Skeletal muscle satellite cell (primary cell): ENCODE measurements around the gene AJAP1.

Source experiments
- H3K27me3 ChIP-seq: 2 replicates; pipeline ENCODE4 v1.7.0; 2013; ENCODE audit warnings: low read length; ENCODE audit not compliant: control insufficient read depth, insufficient read depth
- H3K36me3 ChIP-seq: 2 replicates; pipeline ENCODE4 v1.7.0; 2013; ENCODE audit warnings: mild to moderate bottlenecking, control low read depth, low read length; ENCODE audit not compliant: insufficient read depth
- H3K4me1 ChIP-seq: 2 replicates; pipeline ENCODE4 v1.7.0; 2013; ENCODE audit warnings: low read length; ENCODE audit not compliant: control insufficient read depth, insufficient read depth
- H3K4me2 ChIP-seq: 2 replicates; pipeline ENCODE4 v1.7.0; 2013; ENCODE audit warnings: mild to moderate bottlenecking, low read length
- H3K4me3 ChIP-seq: 2 replicates; pipeline ENCODE4 v1.7.0; 2013; ENCODE audit warnings: low read length
- H3K9ac ChIP-seq: 2 replicates; pipeline ENCODE4 v1.7.0; 2013; ENCODE audit warnings: mild to moderate bottlenecking, low read depth, low read length, moderate library complexity
- H3K9me3 ChIP-seq: replicated peaks from 2 replicates; pipeline ENCODE4 v1.7.0; 2013; ENCODE audit warnings: mild to moderate bottlenecking, control low read depth, low read length

The AJAP1 gene

DNA sequence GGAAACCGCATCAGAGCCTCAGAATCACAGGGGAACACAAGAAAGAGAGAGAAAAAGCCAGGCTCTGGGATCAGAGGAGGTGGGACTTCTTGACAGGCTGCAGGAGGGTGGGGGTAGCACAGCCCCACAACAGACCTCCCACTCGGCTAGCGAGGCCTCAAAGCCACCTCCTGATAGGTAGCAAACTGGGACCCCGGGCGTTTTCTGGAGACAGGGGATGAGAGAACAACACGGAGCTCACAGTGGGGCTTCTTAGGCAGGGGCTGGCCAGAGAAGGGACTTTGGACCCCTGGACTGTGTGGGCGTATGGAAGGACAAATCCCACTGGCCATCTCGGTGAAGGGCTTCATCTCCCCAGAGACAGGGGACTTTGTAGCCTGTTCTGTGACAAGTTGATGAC, 116.3 kb downstream of the AJAP1 start:
- no peak overlapping the region for H3K4me2 ChIP-seq
- H3K9ac ChIP-seq = no peak overlapping the region
- H3K9me3 ChIP-seq = peaks cover 28% of the 10 kb centered on the region
- no peaks in the 10 kb centered on the region for H3K4me1 ChIP-seq
- H3K4me3 ChIP-seq = no peak overlapping the region
- no peaks in the 10 kb centered on the region for H3K27me3 ChIP-seq
- no peaks in the 10 kb centered on the region for H3K36me3 ChIP-seq

DNA sequence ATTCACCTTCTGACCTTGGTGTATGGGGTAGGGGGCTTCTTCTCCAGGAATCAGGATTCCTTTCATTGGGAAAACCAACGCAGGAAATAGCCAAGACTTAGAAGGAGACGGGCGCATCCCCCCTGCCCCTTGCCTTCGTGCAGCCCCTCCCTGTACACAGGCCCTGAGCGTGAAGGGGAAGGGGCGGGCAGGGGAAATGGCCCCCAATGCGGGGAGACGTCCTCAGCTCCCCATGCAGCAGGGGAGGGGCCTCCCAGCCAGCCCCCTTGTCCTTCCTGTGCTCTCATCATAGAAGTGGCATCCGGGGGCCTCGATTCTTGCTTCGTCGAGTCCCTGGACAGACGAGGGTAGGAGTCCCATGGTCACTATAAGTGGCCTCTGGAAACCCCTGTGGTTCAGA, 116.9 kb downstream of the AJAP1 start:
- Histone ChIP-seq H3K27me3 (no peaks in the 10 kb centered on the region), H3K9ac (no peak overlapping the region), H3K4me2 (no peak overlapping the region), H3K4me3 (no peak overlapping the region), H3K4me1 (no peaks in the 10 kb centered on the region), H3K9me3 (peaks cover 33% of the 10 kb centered on the region), H3K36me3 (no peaks in the 10 kb centered on the region)

DNA sequence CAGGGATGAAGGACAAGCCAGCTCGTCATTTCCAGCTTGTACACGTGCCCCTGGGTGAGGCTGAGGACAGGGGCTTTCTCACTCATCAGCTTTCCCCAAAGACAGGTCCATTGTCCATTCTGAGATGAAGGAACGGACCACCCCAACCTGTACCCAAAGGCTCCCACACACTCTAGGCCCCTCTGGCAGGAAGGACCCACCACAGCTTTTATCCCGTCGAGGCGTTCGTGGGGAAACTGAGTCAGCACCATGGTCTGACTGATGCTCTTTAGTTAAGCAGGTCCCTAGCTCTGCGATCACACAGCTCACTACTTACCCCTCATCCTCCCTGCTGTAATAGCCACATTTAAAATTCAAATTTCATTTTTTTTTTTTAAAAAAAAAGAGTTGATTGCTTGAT, 117.3 kb downstream of the AJAP1 start:
- H3K9ac ChIP-seq = no peak overlapping the region
- H3K27me3 ChIP-seq = no peaks in the 10 kb centered on the region
- no peak overlapping the region for H3K4me2 ChIP-seq
- H3K36me3 ChIP-seq = no peaks in the 10 kb centered on the region
- no peaks in the 10 kb centered on the region for H3K4me1 ChIP-seq
- no peak overlapping the region for H3K4me3 ChIP-seq
- H3K9me3 ChIP-seq = peaks cover 33% of the 10 kb centered on the region

DNA sequence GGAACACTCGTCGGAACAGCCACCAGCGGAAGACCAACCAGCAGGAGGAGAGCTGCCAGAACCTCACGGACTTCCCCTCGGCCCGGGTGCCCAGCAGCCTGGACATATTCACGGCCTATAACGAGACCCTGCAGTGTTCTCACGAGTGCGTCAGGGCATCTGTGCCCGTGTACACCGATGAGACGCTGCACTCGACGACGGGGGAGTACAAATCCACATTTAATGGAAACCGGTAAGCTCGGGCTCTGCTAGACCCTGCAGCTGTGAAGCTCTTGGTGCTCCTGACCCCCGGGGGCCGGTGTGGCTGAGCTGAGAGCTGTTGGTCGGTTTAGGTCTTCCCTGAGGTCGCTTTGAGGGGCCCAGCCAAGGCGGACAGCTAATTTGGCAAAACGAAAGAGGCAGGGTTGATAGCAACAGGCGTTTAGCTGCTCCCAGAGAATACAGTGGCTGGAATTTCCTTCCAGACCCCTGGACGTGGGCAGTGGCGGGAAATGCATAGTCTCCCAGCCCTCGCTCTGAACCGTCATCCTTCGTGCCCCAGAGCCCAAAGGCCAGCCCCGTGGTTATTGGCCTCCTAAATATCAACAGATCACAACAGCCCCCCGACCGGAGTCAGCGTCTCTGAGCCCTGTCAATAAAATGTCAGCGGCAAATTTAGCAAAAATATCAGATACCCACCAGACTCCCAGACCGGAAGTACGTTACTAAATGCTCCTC, 118.0 kb downstream of the AJAP1 start:
- Histone ChIP-seq H3K9me3 (peaks cover 34% of the 10 kb centered on the region), H3K4me3 (no peak overlapping the region), H3K36me3 (no peaks in the 10 kb centered on the region)

DNA sequence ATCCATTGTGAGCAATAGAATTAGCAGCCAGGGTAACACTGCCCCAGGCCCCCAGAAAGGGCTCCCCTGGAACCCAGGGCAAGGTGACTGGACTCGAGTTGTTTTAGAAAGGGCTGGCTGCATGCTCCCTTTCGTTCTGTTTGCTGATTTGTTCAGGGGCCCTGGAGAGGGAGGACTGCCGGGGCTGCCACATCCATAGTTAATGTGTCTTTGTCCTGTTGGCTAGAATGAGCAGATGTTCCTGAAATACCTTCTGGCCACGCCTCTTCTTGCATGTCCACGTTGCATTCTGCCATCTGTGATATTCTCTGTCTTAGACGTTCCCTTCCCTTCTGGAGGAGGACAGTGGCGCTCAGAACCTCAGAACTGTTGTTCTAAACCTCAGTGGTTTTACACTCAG, 118.8 kb downstream of the AJAP1 start:
- H3K36me3 ChIP-seq = no peaks in the 10 kb centered on the region
- H3K4me3 ChIP-seq = no peak overlapping the region
- H3K4me1 ChIP-seq = no peaks in the 10 kb centered on the region
- peaks cover 36% of the 10 kb centered on the region for H3K9me3 ChIP-seq
- no peak overlapping the region for H3K9ac ChIP-seq
- no peak overlapping the region for H3K4me2 ChIP-seq
- no peaks in the 10 kb centered on the region for H3K27me3 ChIP-seq

More for the DNA sequence above, 118.0 kb downstream of the AJAP1 start:
- Histone ChIP-seq H3K27me3 (no peaks in the 10 kb centered on the region), H3K4me2 (no peak overlapping the region), H3K4me1 (no peaks in the 10 kb centered on the region), H3K9ac (no peak overlapping the region)

DNA sequence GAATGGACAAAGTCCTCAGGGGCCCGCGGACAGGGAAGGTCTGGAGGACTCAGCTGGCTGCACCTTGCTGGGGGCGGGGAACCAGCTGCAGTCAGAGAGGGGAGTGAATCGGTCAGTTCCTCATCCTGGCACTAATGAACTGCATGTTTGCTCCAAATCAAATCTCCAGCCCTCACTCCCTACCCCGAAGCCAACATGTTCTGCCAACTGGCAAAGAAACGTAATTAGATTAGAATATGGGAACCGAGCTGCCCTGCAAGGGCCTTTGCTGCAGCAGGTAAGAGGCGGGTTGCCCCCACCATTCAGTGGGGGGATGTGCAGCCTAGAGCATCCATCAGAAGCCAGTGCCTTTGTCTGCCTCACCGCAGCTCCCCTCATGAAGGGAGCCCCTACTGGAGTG, 121.1 kb downstream of the AJAP1 start:
- Histone ChIP-seq H3K4me3 (no peak overlapping the region), H3K36me3 (no peaks in the 10 kb centered on the region), H3K9ac (no peak overlapping the region), H3K9me3 (peaks cover 36% of the 10 kb centered on the region), H3K4me1 (no peaks in the 10 kb centered on the region), H3K27me3 (no peaks in the 10 kb centered on the region), H3K4me2 (no peak overlapping the region)

DNA sequence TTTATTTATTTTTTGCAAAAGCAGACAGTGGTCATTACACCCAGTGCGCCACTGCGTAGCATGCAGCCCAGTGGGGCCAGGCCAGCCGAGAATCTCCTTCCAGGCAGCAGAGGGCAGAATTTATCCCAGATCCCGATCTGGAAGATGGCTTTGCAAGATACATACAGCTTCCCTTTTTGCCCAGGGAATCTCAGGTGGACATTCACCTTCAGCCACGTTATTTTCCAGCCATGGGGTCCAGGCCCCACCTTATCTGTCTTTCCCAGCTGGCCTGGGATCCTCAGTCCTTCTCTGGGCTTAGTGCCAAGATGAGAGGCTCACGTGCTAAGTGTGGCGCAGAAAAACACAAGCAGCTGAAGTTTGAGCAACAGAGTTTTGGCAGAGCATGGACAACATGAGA, 123.6 kb downstream of the AJAP1 start:
- Histone ChIP-seq H3K4me2 (no peak overlapping the region), H3K4me3 (no peak overlapping the region), H3K9ac (no peak overlapping the region), H3K27me3 (no peaks in the 10 kb centered on the region), H3K4me1 (no peaks in the 10 kb centered on the region), H3K9me3 (peaks cover 40% of the 10 kb centered on the region), H3K36me3 (no peaks in the 10 kb centered on the region)

DNA sequence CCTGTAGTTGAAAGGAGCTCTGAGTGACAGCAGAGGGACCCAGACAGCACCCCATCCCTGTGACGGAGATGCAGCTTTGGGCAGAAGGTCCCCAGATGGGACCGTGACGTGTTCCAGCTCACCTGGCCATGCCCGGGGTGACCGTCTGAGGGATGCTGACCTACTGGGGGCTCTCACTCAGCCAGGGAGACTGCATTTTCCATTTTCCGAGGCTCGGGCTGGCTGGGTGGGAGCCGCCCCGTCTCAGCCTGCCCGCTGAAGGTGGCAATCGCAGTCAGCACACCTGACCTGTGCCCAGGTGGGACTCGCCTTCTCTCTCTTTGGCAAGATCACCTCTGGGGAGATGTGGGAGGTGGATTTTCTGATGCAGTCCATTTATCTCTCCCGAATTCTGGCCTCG, 127.2 kb downstream of the AJAP1 start:
- no peaks in the 10 kb centered on the region for H3K4me1 ChIP-seq
- H3K4me3 ChIP-seq = no peak overlapping the region
- H3K9me3 ChIP-seq = peaks cover 45% of the 10 kb centered on the region
- H3K27me3 ChIP-seq = no peaks in the 10 kb centered on the region
- no peak overlapping the region for H3K4me2 ChIP-seq
- no peak overlapping the region for H3K9ac ChIP-seq
- no peaks in the 10 kb centered on the region for H3K36me3 ChIP-seq

DNA sequence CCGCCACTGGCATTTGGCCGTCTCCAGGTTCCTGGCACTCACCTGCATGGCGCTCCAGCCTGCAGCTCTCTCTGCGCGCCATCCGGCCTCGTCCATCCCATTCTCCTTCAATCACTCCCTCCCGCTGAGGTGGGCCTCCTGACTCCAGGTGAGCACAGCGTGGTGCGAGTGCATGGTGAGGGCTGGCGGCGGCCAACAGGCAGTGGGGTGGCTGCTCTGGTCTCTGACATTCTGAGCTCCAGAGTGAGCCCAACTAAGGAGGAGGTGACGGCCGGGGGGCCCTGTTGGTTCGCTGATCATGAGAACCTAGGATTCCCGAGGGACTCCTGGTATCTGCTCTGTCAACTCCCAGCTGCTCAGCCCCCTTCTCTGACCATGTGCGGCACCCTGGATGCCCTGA, 130.4 kb downstream of the AJAP1 start:
- no peak overlapping the region for H3K4me3 ChIP-seq
- no peaks in the 10 kb centered on the region for H3K27me3 ChIP-seq
- H3K9me3 ChIP-seq = peaks cover 51% of the 10 kb centered on the region
- no peaks in the 10 kb centered on the region for H3K4me1 ChIP-seq
- no peak overlapping the region for H3K4me2 ChIP-seq
- H3K36me3 ChIP-seq = no peaks in the 10 kb centered on the region
- H3K9ac ChIP-seq = no peak overlapping the region

DNA sequence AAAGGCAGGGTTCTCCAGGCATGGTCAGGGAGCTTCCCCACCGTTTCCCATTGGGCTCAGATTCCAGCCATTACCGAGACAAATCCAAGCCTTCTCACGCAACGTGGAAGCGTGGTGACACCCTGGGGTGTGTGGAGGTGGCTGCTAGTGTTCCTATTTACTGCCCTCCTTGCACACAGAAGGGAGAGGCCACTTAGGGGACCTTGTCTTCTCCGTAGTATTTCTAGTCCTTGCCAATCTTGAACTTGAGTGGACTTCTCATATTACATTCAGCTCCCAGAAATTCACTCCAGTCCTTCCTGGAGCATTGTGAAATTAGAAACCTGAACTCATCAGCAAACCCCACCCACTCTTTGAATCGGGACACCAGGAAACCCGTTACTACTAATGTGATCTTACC, 131.6 kb downstream of the AJAP1 start:
- H3K27me3 ChIP-seq = no peaks in the 10 kb centered on the region
- H3K9me3 ChIP-seq = peaks cover 47% of the 10 kb centered on the region
- H3K4me3 ChIP-seq = no peak overlapping the region
- H3K4me1 ChIP-seq = no peaks in the 10 kb centered on the region
- H3K36me3 ChIP-seq = no peaks in the 10 kb centered on the region
- H3K4me2 ChIP-seq = no peak overlapping the region
- no peak overlapping the region for H3K9ac ChIP-seq

DNA sequence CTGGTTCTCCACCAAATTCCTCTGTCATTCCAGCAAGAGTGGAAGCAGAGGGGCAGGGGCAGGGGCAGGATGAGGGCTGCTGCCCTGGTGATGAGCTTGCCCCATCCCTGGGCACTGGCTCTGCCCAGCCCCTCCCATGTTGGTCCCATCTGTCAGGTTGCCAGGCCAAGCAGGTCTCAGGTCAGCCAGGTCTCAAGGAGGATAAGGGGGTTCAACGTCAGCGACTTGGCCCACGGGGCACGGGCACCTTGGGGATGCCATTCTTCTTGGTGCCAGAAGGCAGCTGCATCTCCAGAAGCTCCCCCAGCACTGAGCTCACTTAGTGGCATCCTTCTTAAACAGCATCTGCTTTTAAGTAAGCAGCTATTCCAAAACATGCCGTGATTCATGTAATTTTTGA, 133.1 kb downstream of the AJAP1 start:
- Histone ChIP-seq H3K4me1 (no peaks in the 10 kb centered on the region), H3K4me2 (no peak overlapping the region), H3K9me3 (peaks cover 38% of the 10 kb centered on the region), H3K27me3 (no peaks in the 10 kb centered on the region), H3K4me3 (no peak overlapping the region), H3K36me3 (no peaks in the 10 kb centered on the region), H3K9ac (no peak overlapping the region)

DNA sequence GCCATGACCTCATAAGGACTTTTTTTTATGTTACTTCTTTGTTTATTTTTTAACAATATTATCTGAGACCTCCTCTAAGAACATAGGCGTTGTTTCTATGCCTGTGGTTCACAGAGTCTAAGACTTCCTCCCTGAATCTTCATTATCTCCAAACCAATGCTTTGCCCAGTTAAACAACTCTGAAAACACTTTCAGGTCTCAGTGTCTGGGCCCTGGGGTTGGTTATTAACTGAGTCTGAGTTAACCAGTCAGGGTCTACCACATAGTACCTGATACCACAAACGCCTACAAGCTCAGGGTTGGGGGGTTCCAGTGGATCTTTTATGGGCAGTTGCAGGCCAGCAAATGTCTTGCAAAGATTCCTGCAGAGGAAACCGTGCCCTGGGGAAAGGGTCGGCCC, 138.2 kb downstream of the AJAP1 start:
- no peaks in the 10 kb centered on the region for H3K27me3 ChIP-seq
- H3K9me3 ChIP-seq = peaks cover 16% of the 10 kb centered on the region
- H3K9ac ChIP-seq = no peak overlapping the region
- H3K4me3 ChIP-seq = no peak overlapping the region
- H3K4me1 ChIP-seq = no peaks in the 10 kb centered on the region
- no peaks in the 10 kb centered on the region for H3K36me3 ChIP-seq
- H3K4me2 ChIP-seq = no peak overlapping the region
